ENCODE results near the gene ABCC4. TPM values are rescaled to one million over a fixed set of nuclear protein-coding genes. Genes with fewer than 3 reads are reported as not detected.
A peak's percentile ranks its signal among the peaks of the same experiment; 100 is the strongest.
"Not testable (repeated sequence)": the region's sequence is repeated elsewhere in the genome, so short reads cannot be mapped to it uniquely, and the experiment has no call there.

The ABCC4 gene
- total RNA-seq, 1 donor from 2014 or later = 4.0 TPM

DNA sequence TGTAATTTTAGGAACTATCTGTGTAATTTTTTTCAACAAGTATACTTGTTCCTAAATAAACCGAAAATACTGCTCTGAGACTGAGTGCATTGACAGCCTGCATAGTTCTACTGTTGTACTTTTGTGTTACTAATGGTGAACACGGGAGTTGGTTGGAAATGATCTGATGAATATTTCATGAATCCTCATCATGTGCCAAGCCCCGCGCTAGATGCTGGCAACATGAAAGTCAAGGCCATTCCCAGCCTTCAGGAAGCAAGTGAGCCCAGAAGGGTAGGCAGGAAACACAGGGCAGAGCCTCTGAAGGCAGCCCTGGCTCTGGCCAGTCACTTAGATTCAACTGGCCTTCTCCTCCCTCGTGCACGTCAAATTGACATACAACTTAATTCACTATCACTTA lies 106.1 kb downstream of the ABCC4 start:
- Mint-ChIP-seq H3K9me3 (ENCODE audit: unreplicated experiment) (no peaks in the 10 kb centered on the region), H3K27ac (ENCODE audit: unreplicated experiment) (no peak overlapping the region), H3K27me3 (ENCODE audit: unreplicated experiment) (no peaks in the 10 kb centered on the region), H3K4me3 (ENCODE audit: unreplicated experiment) (no peak overlapping the region), H3K4me1 (ENCODE audit: unreplicated experiment) (no peaks in the 10 kb centered on the region), H3K36me3 (ENCODE audit: unreplicated experiment) (no peaks in the 10 kb centered on the region)
- TF ChIP-seq, protein P1, sequence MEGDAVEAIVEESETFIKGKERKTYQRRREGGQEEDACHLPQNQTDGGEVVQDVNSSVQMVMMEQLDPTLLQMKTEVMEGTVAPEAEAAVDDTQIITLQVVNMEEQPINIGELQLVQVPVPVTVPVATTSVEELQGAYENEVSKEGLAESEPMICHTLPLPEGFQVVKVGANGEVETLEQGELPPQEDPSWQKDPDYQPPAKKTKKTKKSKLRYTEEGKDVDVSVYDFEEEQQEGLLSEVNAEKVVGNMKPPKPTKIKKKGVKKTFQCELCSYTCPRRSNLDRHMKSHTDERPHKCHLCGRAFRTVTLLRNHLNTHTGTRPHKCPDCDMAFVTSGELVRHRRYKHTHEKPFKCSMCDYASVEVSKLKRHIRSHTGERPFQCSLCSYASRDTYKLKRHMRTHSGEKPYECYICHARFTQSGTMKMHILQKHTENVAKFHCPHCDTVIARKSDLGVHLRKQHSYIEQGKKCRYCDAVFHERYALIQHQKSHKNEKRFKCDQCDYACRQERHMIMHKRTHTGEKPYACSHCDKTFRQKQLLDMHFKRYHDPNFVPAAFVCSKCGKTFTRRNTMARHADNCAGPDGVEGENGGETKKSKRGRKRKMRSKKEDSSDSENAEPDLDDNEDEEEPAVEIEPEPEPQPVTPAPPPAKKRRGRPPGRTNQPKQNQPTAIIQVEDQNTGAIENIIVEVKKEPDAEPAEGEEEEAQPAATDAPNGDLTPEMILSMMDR (IDR thresholded peaks at IDR 0.05) = no peak
- no peak for DNase-seq (ENCODE audit: extremely low spot score, unreplicated experiment)

DNA sequence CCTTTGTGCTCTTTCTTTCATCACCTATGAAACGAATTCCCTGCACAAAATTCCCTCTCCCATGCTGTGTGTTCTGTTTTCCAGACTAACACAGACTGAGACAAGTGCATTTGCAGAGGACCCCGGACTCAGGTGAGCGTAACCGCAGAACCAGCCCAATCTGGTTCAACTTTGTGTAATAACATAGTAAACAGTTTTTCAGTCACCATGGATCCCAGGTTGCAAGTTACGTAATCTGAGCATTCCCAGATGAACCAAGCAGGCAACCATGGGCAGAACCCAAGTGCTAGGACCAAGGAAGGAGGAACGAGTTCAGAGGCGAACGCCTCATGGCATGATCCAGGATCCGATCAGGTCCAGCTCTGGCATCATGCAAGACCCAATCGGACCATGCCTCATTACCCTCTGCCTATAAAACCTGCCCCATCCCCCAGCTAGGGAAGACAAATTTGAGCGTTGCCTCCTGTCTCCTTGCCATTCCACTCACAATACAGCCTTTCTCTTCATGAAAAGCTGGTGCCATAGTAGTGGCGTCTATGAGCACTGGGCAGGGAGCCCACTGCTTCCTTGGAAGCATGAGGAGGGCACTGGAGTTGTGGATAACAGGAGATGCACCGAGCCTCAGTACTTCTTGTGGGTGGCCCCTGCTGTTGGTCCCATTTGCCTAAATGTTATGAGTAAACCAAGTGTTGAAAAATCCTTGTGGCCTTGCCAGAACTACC lies 107.6 kb downstream of the ABCC4 start:
- no peak overlapping the region for H3K4me3 Mint-ChIP-seq (ENCODE audit: unreplicated experiment)
- no peaks in the 10 kb centered on the region for H3K4me1 Mint-ChIP-seq (ENCODE audit: unreplicated experiment)
- H3K27me3 Mint-ChIP-seq (ENCODE audit: unreplicated experiment) = no peaks in the 10 kb centered on the region
- no peaks in the 10 kb centered on the region for H3K36me3 Mint-ChIP-seq (ENCODE audit: unreplicated experiment)
- TF ChIP-seq, protein P1 (IDR thresholded peaks at IDR 0.05) = no peak
- DNase-seq (ENCODE audit: extremely low spot score, unreplicated experiment) = no peak
- no peak overlapping the region for H3K27ac Mint-ChIP-seq (ENCODE audit: unreplicated experiment)
- no peaks in the 10 kb centered on the region for H3K9me3 Mint-ChIP-seq (ENCODE audit: unreplicated experiment)

DNA sequence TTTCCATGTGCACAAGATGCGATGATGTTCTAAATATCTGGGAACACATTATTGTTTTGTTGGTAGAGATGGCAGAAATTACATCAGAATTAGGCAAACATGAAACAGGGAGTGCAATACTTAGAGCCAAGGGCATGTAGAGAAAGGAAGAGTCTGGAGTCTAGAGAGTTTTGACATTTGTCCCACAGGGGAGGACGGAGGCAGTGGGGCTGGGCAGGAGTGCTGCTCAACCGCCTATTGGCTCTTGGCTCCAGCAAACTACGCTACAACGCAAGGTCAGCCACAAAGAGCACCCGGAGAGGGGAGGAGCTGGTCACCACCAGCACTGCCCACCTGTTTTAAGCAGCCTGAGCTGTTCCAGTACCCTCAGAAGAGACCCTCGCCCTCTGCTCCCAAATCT lies 108.3 kb downstream of the ABCC4 start:
- TF ChIP-seq, protein P1 (IDR thresholded peaks at IDR 0.05) = no peak

DNA sequence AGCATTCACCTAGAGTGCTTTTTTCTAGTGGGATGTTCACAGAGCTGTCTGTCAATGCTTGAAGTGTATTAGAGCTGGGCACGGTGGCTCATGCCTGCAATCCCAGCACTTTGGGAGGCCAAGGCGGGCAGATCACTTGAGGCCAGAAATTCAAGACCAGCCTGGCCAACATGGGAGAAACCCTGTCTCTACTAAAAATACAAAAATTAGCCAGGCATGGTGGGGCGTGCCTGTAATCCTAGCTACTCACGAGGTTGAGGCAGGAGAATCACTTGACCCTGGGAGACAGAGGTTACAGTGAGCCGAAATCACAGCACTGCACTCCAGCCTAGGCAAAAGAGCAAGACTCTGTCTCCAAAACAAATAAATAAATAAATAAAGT lies 108.7 kb downstream of the ABCC4 start:
- H3K36me3 Mint-ChIP-seq (ENCODE audit: unreplicated experiment); H3K4me1 Mint-ChIP-seq (ENCODE audit: unreplicated experiment); H3K27ac Mint-ChIP-seq (ENCODE audit: unreplicated experiment); H3K27me3 Mint-ChIP-seq (ENCODE audit: unreplicated experiment); DNase-seq (ENCODE audit: extremely low spot score, unreplicated experiment); H3K4me3 Mint-ChIP-seq (ENCODE audit: unreplicated experiment); H3K9me3 Mint-ChIP-seq (ENCODE audit: unreplicated experiment): not testable (repeated sequence)

More for the DNA sequence above, 108.3 kb downstream of the ABCC4 start:
- no peak overlapping the region for H3K4me3 Mint-ChIP-seq (ENCODE audit: unreplicated experiment)
- no peaks in the 10 kb centered on the region for H3K9me3 Mint-ChIP-seq (ENCODE audit: unreplicated experiment)
- H3K36me3 Mint-ChIP-seq (ENCODE audit: unreplicated experiment) = no peaks in the 10 kb centered on the region
- no peaks in the 10 kb centered on the region for H3K4me1 Mint-ChIP-seq (ENCODE audit: unreplicated experiment)
- no peaks in the 10 kb centered on the region for H3K27me3 Mint-ChIP-seq (ENCODE audit: unreplicated experiment)
- H3K27ac Mint-ChIP-seq (ENCODE audit: unreplicated experiment) = no peak overlapping the region
- DNase-seq (ENCODE audit: extremely low spot score, unreplicated experiment) = no peak

DNA sequence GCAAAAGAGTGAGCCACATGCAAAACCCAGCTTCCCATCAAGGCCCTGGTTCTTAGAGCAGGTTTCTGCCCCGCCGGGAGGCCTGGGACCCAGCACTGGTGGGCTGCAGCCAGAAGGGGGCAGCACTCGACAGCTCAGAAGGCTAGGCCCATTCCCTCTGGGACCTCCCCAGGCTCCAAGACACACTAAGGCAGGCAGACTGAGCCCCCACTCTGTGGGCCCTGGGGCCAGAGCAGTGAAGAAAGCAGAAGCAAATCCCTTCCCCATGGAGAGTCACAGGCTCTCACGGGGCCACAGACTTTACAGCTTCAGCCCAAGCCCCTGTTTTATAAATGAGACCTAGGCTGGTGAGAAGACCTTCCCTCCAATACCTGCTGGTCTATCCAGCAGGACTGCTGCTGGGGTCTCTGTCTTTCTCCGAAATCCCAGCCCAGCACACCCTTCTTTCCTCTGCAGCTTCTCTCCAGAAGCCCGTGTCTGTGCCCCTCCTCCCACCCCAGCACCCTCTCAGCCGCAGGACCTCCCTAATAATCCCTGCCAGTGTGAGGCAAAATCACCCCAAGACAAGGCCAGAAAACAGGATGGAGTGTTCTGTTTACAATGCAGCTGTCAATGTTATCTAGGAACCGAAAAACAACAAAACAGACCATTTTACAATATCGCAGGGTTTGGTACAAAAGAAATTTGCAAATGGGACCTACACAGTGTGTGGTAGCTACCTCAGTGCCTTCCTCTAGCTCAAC lies 109.3 kb downstream of the ABCC4 start:
- Mint-ChIP-seq H3K27ac (ENCODE audit: unreplicated experiment) (no peak overlapping the region), H3K4me1 (ENCODE audit: unreplicated experiment) (no peaks in the 10 kb centered on the region), H3K9me3 (ENCODE audit: unreplicated experiment) (no peaks in the 10 kb centered on the region), H3K36me3 (ENCODE audit: unreplicated experiment) (no peaks in the 10 kb centered on the region), H3K27me3 (ENCODE audit: unreplicated experiment) (no peaks in the 10 kb centered on the region), H3K4me3 (ENCODE audit: unreplicated experiment) (no peak overlapping the region)
- TF ChIP-seq, protein P1 (IDR thresholded peaks at IDR 0.05) = peak; percentile 96
- DNase-seq (ENCODE audit: extremely low spot score, unreplicated experiment) = peak; percentile 91

Data from osteocyte (in vitro differentiated cells).